Mucosa of descending colon (tissue), 3 donors: ENCODE measurements around the gene NOXO1. TPM values are rescaled to one million over a fixed set of nuclear protein-coding genes. Genes with fewer than 3 reads are reported as not detected.

Experiments used
- ATAC-seq: fragments of 200-7000 bp; cut with Tn5 transposase; one replicate; pipeline ENCODE4 v1.9.1; 2020; ENCODE audit warnings: mild to moderate bottlenecking, moderate library complexity
- DNase-seq, 3 donors: peaks; one replicate each; pipeline ENCODE4 v3.0.0-alpha.2; 2020
- H3K36me3 ChIP-seq: fragments of 200-600 bp; one replicate; pipeline ENCODE4 v1.8.0; 2021; ENCODE audit warnings: low read depth, mild to moderate bottlenecking
- H3K4me1 ChIP-seq: fragments of 200-600 bp; one replicate; pipeline ENCODE4 v1.8.0; 2021; ENCODE audit warnings: low read depth, mild to moderate bottlenecking
- H3K4me3 ChIP-seq: fragments of 200-600 bp; one replicate; pipeline ENCODE4 v1.8.0; 2021; ENCODE audit warnings: mild to moderate bottlenecking
- H3K9me3 ChIP-seq: fragments of 200-600 bp; one replicate; pipeline ENCODE4 v1.8.0; 2021; ENCODE audit warnings: mild to moderate bottlenecking
- intact Hi-C, 2 donors: fragments of 100-400 bp; cut with DNase I in 1 of 2; cut with micrococcal nuclease in 1 of 2; formaldehyde crosslinking; loops; one replicate each; pipeline versions ENCODE4 v1.11.0 to v1.11.1; 2022; cut with DNase I, micrococcal nuclease
- total RNA-seq, 3 donors: library from RNA; stranded (reverse); fragmentation: NEBNext Ultra II Directional in 2 of 3; extraction: Animal tissue kit (Norgen Biotek cat#: 25700) in 2 of 3; gene quantifications; one replicate each; pipeline versions ENCODE4 v1.2.1 to v1.2.4, GENCODE V29; 2021 to 2023
- TF ChIP-seq, protein P1 (sequence below): fragments of 200-600 bp; IDR thresholded peaks from one replicate; pipeline ENCODE4 v1.8.0; 2022; ENCODE audit warnings: antibody characterized with exemption, mild to moderate bottlenecking
- donor health status: DM: no; HTN: no; CAD: no; lungs with moderate emphysema.
- donor health status: DM: no; HTN: no; CAD: no.
- donor health status: DM: no; HTN: yes; CAD: no.

Gene NOXO1
- total RNA-seq, 3 donors from 2014 or later, result 12.2 to 39.9 (median 27.1) TPM

DNA sequence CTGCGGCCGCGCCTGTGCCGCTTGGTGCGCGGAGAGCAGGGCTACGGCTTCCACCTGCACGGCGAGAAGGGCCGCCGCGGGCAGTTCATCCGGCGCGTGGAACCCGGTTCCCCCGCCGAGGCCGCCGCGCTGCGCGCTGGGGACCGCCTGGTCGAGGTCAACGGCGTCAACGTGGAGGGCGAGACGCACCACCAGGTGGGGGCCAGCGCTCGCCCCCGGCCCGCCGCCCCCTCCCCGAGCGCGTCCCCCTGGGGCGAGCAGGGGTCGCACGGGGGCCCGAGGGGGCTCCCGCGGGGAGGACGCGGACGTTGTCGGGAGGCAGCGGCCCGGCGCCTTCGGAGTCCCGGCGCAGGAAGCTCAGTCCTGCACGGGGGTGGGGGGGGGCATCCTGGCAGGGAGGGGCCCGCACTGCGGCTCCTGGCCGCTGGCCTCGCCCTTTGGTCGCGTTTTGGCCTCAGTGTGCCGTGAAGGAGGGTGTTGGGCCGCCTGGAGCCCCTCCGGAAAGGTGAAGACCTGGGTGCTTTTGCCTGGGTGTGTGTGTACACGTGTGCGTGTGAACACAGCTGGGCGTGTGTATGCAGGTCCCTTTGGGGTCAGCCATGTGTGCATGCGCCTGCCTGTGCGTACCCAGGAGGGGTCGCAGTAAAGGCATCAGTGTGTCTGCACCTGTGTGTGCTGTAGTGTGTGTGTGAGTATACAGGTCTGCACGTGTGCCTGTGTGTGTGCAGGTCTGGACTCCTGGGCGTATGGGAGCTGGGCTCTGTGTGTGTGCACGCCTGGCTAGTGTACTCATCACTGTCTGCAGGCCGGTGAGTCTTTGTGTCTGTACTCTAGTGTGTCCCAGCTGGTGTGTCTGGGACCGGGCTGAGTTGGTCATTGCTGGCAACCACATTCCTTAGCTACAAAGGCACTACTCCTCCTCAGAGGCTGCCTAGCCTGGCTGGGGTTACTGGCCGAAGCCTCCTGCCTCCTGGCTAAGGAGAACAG, 46.0 kb upstream of the NOXO1 start:
- TF ChIP-seq, protein P1, sequence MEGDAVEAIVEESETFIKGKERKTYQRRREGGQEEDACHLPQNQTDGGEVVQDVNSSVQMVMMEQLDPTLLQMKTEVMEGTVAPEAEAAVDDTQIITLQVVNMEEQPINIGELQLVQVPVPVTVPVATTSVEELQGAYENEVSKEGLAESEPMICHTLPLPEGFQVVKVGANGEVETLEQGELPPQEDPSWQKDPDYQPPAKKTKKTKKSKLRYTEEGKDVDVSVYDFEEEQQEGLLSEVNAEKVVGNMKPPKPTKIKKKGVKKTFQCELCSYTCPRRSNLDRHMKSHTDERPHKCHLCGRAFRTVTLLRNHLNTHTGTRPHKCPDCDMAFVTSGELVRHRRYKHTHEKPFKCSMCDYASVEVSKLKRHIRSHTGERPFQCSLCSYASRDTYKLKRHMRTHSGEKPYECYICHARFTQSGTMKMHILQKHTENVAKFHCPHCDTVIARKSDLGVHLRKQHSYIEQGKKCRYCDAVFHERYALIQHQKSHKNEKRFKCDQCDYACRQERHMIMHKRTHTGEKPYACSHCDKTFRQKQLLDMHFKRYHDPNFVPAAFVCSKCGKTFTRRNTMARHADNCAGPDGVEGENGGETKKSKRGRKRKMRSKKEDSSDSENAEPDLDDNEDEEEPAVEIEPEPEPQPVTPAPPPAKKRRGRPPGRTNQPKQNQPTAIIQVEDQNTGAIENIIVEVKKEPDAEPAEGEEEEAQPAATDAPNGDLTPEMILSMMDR, result no peak
- intact Hi-C loops, result loop anchor here (10.0 kb wide), 2 partner anchors 117 to 127 kb away; partner anchors contain the start of genes RAB26 (in 1 of the 2) and TRAF7 (in 1 of the 2)
- ATAC-seq (peak; percentile 5), DNase-seq (peak in 2 of 3 donors; percentile 42 to 61)
- H3K4me3 ChIP-seq, result peak overlapping the region; percentile 36
- H3K36me3 ChIP-seq, result no peaks in the 10 kb centered on the region
- H3K9me3 ChIP-seq, result no peaks in the 10 kb centered on the region
- H3K4me1 ChIP-seq, result peaks cover 23% of the 10 kb centered on the region

DNA sequence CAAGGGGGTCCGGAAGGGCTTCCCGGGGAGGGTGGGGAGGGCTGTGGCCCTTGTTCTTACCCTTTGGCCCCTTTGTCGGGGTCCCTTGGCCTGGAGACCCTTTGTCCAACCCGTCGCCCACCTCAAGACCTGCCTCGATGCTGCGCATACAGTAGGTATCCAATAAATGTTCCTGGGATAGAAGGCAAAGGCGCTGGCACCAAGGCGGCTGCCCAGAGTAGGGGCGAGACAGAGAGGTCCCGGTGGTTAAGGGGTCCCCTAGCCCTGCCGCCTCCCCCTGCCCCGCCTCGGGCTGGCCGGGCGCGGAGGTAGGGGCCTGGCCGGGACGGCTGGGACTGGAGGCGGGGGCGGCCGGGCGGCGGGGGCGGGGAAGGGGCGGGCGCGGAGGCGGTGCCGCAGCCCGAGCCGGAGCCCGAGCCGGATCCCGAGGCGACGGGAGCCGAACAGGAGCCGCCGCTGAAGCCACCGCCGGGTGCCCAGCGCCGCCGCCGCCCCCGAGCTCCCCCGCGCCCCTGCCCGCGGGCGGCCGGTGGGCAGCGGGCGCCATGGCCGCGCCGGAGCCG, 45.3 kb upstream of the NOXO1 start, which contains the start of gene NHERF2:
TSS of gene NHERF2 (plus strand) at position 442 of the 563 bp plus-strand sequence. CDS start at position 546, 104 bp downstream.
- peak in 2 of 3 donors; percentile 64 to 68 for DNase-seq
- ATAC-seq, result peak; percentile 34

DNA sequence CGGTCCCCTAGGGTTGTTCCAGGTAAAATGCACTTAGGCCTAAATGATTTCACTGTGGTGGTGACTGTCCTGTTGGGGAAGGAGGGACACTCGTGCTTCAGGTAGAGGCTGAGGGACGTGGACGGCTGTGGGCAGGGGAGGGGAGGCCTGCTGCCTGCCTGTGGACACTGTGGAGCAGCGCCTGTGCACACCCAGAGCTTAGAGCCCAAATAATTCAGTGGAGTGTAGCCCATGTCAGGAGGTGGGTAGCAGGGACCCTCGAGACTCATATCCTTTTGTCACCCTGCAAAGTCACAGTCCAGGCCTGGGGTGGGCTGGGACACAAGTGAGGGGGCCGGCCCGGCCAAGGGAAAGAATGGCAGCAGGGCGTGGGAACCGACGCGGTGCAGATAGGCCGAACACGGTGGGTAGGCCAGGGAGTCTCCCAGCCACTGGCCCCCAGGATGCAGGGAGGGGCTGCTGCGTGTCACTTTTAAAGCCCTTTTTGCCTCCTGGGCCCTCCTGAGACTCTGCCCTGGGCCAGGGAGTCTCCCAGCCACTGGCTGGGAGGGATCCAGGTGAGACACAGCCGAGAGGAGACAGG, 44.7 kb upstream of the NOXO1 start:
- intact Hi-C loops, result loop anchor here (10.0 kb wide), 2 partner anchors 119 to 129 kb away; partner anchors contain the start of genes RAB26 (in 1 of the 2) and TRAF7 (in 1 of the 2)
- no peaks in the 10 kb centered on the region for H3K9me3 ChIP-seq
- ATAC-seq, result no peak
- H3K36me3 ChIP-seq, result no peaks in the 10 kb centered on the region
- TF ChIP-seq, protein P1, result no peak
- DNase-seq, result peak in 1 of 3 donors; percentile 54
- no peak overlapping the region for H3K4me3 ChIP-seq
- peaks cover 23% of the 10 kb centered on the region for H3K4me1 ChIP-seq

More for the DNA sequence above, 45.3 kb upstream of the NOXO1 start, which contains the start of gene NHERF2:
- no peaks in the 10 kb centered on the region for H3K9me3 ChIP-seq
- TF ChIP-seq, protein P1, result no peak
- H3K4me1 ChIP-seq, result peaks cover 23% of the 10 kb centered on the region
- intact Hi-C loops, result loop anchor here (10.0 kb wide), 2 partner anchors 118 to 128 kb away; partner anchors contain the start of genes RAB26 (in 1 of the 2) and TRAF7 (in 1 of the 2)
- H3K36me3 ChIP-seq, result no peaks in the 10 kb centered on the region
- H3K4me3 ChIP-seq, result peak within 1 kb of the TSS; percentile 36

DNA sequence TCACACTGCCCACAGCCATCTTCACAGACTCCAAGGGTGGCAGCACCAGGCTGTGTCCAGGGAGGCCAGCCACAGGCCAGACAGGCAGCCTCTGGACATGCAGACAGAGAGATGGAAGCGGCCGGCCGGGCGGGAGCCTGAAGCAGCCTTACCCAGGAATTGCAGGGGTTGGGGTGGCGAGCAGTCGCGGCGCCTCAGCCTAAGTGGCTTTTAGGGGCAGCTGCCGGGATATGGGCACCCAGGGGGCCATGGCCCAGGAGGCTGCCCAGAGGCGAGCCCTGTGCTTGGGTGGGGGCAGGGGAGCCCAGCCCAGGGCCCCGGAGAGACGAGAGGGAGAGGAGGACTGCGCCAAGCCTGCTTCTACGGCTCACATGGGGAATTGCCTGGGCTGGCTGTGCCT, 44.0 kb upstream of the NOXO1 start:
- no peak overlapping the region for H3K4me3 ChIP-seq
- ATAC-seq, result no peak
- H3K9me3 ChIP-seq, result no peaks in the 10 kb centered on the region
- TF ChIP-seq, protein P1, result no peak
- H3K4me1 ChIP-seq, result peaks cover 29% of the 10 kb centered on the region
- intact Hi-C loops, result loop anchor here (10.0 kb wide), 2 partner anchors 120 to 130 kb away; partner anchors contain the start of genes RAB26 (in 1 of the 2) and TRAF7 (in 1 of the 2)
- H3K36me3 ChIP-seq, result no peaks in the 10 kb centered on the region
- peak in 2 of 3 donors; percentile 33 to 52 for DNase-seq

DNA sequence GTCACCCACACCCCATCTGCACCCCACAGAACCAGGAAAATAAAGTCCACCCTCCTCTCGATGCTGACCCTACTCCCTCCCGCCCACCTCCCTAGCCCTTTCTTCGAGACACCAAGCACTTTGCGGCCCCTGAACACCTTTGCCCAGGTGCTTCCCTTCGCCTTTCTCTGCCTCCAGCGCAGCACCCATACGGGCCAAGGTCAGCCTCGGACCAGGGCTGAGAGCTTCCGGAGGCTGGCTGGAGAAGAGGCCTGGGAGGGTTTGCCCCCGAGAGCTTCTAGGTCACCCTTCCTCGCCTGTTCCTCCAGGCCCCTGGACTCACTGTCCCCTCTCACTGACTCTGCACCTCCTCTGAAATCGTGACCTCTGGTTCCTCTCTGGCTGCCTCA, 42.8 kb upstream of the NOXO1 start:
- intact Hi-C loops, result loop anchor here (10.0 kb wide), 2 partner anchors 121 to 131 kb away; partner anchors contain the start of genes RAB26 (in 1 of the 2) and TRAF7 (in 1 of the 2)

More for the DNA sequence above, 42.8 kb upstream of the NOXO1 start:
- TF ChIP-seq, protein P1, result no peak
- DNase-seq, result peak in 1 of 3 donors; percentile 37
- ATAC-seq, result no peak
- Histone ChIP-seq H3K9me3 (no peaks in the 10 kb centered on the region), H3K36me3 (no peaks in the 10 kb centered on the region), H3K4me1 (peaks cover 37% of the 10 kb centered on the region), H3K4me3 (no peak overlapping the region)
